H1 (cell line): ENCODE measurements around the gene PTK6. TPM values are rescaled to one million over a fixed set of nuclear protein-coding genes. Genes with fewer than 3 reads are reported as not detected.

Experiments
- CTCF ChIA-PET: fragments of 300-600 bp; sonication (Branson Sonifier 250); formaldehyde crosslinking; loops from one replicate; lab custom pipeline; 2021; ENCODE audit not compliant: partially characterized antibody; lab: Charles Lee
- POLR2A ChIA-PET: fragments of 300-600 bp; sonication (Branson Sonifier 250); formaldehyde crosslinking; loops from one replicate; lab custom pipeline; 2021; ENCODE audit warnings: inconsistent platforms; ENCODE audit not compliant: partially characterized antibody; lab: Charles Lee
- DNase-seq, 2 experiments: peaks; one replicate each; pipeline versions ENCODE4 v3.0.0 to v3.0.0-alpha.2; 2010 to 2022; ENCODE audit warnings: low spot score in 2 of 2, low read depth in 1 of 2, mixed read lengths in 1 of 2
- FAIRE-seq: peaks from 2 replicates; lab custom pipeline; 2011; peaks lifted over from hg19 to GRCh38; lab: Jason Lieb, UNC
- H2AFZ ChIP-seq: 2 replicates; pipeline ENCODE4 v1.8.1; 2012; ENCODE audit warnings: low read length, inconsistent platforms
- H2AK5ac ChIP-seq: 2 replicates; pipeline ENCODE4 v1.6.1; 2013; ENCODE audit warnings: low read depth, low read length
- H2BK120ac ChIP-seq: replicated peaks from 2 replicates; pipeline ENCODE3; 2013; ENCODE audit warnings: low read depth, low read length, inconsistent platforms
- H2BK12ac ChIP-seq: 2 replicates; pipeline ENCODE4 v1.6.1; 2013; ENCODE audit warnings: low read depth, low read length
- H2BK15ac ChIP-seq: 2 replicates; pipeline ENCODE4 v1.6.1; 2013; ENCODE audit warnings: low read length
- H2BK20ac ChIP-seq: 2 replicates; pipeline ENCODE4 v1.6.1; 2013; ENCODE audit warnings: low read length
- H2BK5ac ChIP-seq: 2 replicates; pipeline ENCODE4 v1.6.1; 2013; ENCODE audit warnings: low read depth, low read length
- H3K14ac ChIP-seq: 2 replicates; pipeline ENCODE4 v1.6.1; 2013; ENCODE audit warnings: inconsistent platforms; ENCODE audit not compliant: insufficient read length
- H3K18ac ChIP-seq: 2 replicates; pipeline ENCODE4 v1.6.1; 2013; ENCODE audit warnings: low read length; ENCODE audit errors: extremely low read depth
- H3K23ac ChIP-seq: 2 replicates; pipeline ENCODE4 v1.6.1; 2013; ENCODE audit warnings: inconsistent platforms; ENCODE audit not compliant: insufficient read length
- H3K23me2 ChIP-seq: 2 replicates; pipeline ENCODE4 v1.6.1; 2013; ENCODE audit warnings: low read depth, low read length
- H3K27ac ChIP-seq: 2 replicates; pipeline ENCODE4 v1.6.1; 2011; ENCODE audit warnings: low read depth, low read length, inconsistent platforms
- H3K27me3 ChIP-seq, 4 experiments: replicated peaks in 1 of 4; 1 replicate in 1 of 4; 2 replicates in 3 of 4; pipeline versions ENCODE4 v1.6.1 to v1.8.1; 2011 to 2013; ENCODE audit warnings: low read length in 3 of 4, mild to moderate bottlenecking in 3 of 4, inconsistent platforms in 2 of 4, mixed read lengths in 2 of 4, moderate library complexity in 1 of 4; ENCODE audit not compliant: control insufficient read depth in 3 of 4, insufficient read depth in 3 of 4; ENCODE audit errors: extremely low read depth in 1 of 4
- H3K36me3 ChIP-seq, 4 experiments: 2 replicates each; pipeline versions ENCODE4 v1.6.1 to v1.8.1; 2011 to 2013; ENCODE audit warnings: mild to moderate bottlenecking in 4 of 4, low read length in 3 of 4, moderate library complexity in 2 of 4, control low read depth in 1 of 4, inconsistent platforms in 1 of 4; ENCODE audit not compliant: insufficient read depth in 4 of 4, control insufficient read depth in 2 of 4
- H3K4ac ChIP-seq: replicated peaks from 2 replicates; pipeline ENCODE3; 2013; ENCODE audit warnings: low read length, low read depth, mixed read lengths, inconsistent platforms; ENCODE audit not compliant: insufficient read length
- H3K4me1 ChIP-seq, 4 experiments: replicated peaks in 1 of 4; 1 replicate in 1 of 4; 2 replicates in 3 of 4; pipeline versions ENCODE4 v1.6.1 to v1.8.1; 2011 to 2013; ENCODE audit warnings: low read length in 3 of 4, inconsistent platforms in 2 of 4, mixed read lengths in 1 of 4; ENCODE audit not compliant: insufficient read depth in 4 of 4, control insufficient read depth in 3 of 4
- H3K4me2 ChIP-seq, 2 experiments: 2 replicates each; pipeline versions ENCODE4 v1.6.1 to v1.8.1; 2011 to 2013; ENCODE audit warnings: low read depth in 2 of 2, low read length in 2 of 2, control low read depth in 1 of 2, inconsistent platforms in 1 of 2, mild to moderate bottlenecking in 1 of 2; ENCODE audit not compliant: insufficient read depth in 1 of 2
- H3K4me3 ChIP-seq, 4 experiments: fragments of 200-600, 300-600 bp in 1 of 4; sonication (generic), shearing (Covaris generic), sonication (Bioruptor Twin) in 1 of 4; 2 replicates each; pipeline versions ENCODE4 v1.5.1 to v1.8.1; 2011 to 2016; ENCODE audit warnings: low read length in 4 of 4, low read depth in 3 of 4, control low read depth in 2 of 4, inconsistent platforms in 2 of 4, mild to moderate bottlenecking in 2 of 4, mixed read lengths in 1 of 4, moderate library complexity in 1 of 4; ENCODE audit not compliant: insufficient read depth in 2 of 4; ENCODE audit errors: extremely low read depth in 1 of 4
- H3K56ac ChIP-seq: replicated peaks from 2 replicates; pipeline ENCODE3; 2013; ENCODE audit warnings: low read depth, mild to moderate bottlenecking, mixed read lengths, low read length, inconsistent platforms; ENCODE audit not compliant: insufficient read length
- H3K79me1 ChIP-seq: 2 replicates; pipeline ENCODE4 v1.6.1; 2013; ENCODE audit warnings: low read depth, low read length, control low read depth
- H3K79me2 ChIP-seq, 2 experiments: 2 replicates each; pipeline versions ENCODE4 v1.6.1 to v1.8.1; 2012 to 2013; ENCODE audit warnings: low read length in 2 of 2, mild to moderate bottlenecking in 2 of 2, inconsistent platforms in 1 of 2; ENCODE audit not compliant: insufficient read depth in 2 of 2, control insufficient read depth in 1 of 2
- H3K9ac ChIP-seq, 4 experiments: replicated peaks in 1 of 4; 1 replicate in 1 of 4; 2 replicates in 3 of 4; pipeline versions ENCODE4 v1.6.1 to v1.8.1; 2011 to 2013; ENCODE audit warnings: low read depth in 3 of 4, low read length in 3 of 4, control low read depth in 2 of 4, mild to moderate bottlenecking in 2 of 4, moderate library complexity in 2 of 4, inconsistent platforms in 1 of 4; ENCODE audit errors: extremely low read depth in 1 of 4
- H3K9me3 ChIP-seq, 2 experiments: 2 replicates each; pipeline versions ENCODE4 v1.6.1 to v1.8.1; 2012 to 2013; ENCODE audit warnings: mild to moderate bottlenecking in 2 of 2, moderate library complexity in 2 of 2, control low read depth in 1 of 2, inconsistent platforms in 1 of 2, low read depth in 1 of 2, low read length in 1 of 2, mixed read lengths in 1 of 2; ENCODE audit not compliant: insufficient read depth in 2 of 2
- H4K20me1 ChIP-seq, 2 experiments: replicated peaks in 1 of 2; 2 replicates each; pipeline versions ENCODE3 to v1.8.1; 2011 to 2013; ENCODE audit warnings: inconsistent platforms in 2 of 2, low read length in 2 of 2, mild to moderate bottlenecking in 1 of 2; ENCODE audit not compliant: insufficient read depth in 2 of 2, control insufficient read depth in 1 of 2
- H4K5ac ChIP-seq: 2 replicates; pipeline ENCODE4 v1.6.1; 2013; ENCODE audit warnings: low read length, low read depth, mixed read lengths, inconsistent platforms; ENCODE audit not compliant: insufficient read length
- H4K8ac ChIP-seq: 2 replicates; pipeline ENCODE4 v1.8.0; 2013; ENCODE audit warnings: mild to moderate bottlenecking, moderate library complexity, low read length, inconsistent platforms; ENCODE audit not compliant: insufficient read depth; ENCODE audit errors: extremely low read depth
- H4K91ac ChIP-seq: replicated peaks from 2 replicates; pipeline ENCODE3; 2013; ENCODE audit warnings: low read length, mixed read lengths, inconsistent platforms; ENCODE audit not compliant: insufficient read length
- ASH2L ChIP-seq: fragments of 200-600, 300-600 bp; sonication (generic); IDR thresholded peaks from one replicate; pipeline ENCODE4 v1.7.1; 2017; ENCODE audit warnings: low read length
- GTF2F1 ChIP-seq: IDR thresholded peaks from 2 replicates; pipeline ENCODE4 v1.6.1; 2012; ENCODE audit warnings: low read depth, low read length, improper control_type of control experiment, borderline replicate concordance
- HDAC2 ChIP-seq, 2 experiments: fragments of 300-600 bp in 1 of 2; sonication (generic) in 1 of 2; IDR thresholded peaks; 2 replicates each; pipeline ENCODE4 v1.6.1; 2011 to 2012; ENCODE audit warnings: low read depth in 2 of 2, low read length in 2 of 2, mild to moderate bottlenecking in 2 of 2, moderate library complexity in 2 of 2, borderline replicate concordance in 1 of 2, inconsistent platforms in 1 of 2
- KDM1A ChIP-seq: fragments of 200-600, 300-600 bp; sonication (generic); IDR thresholded peaks from 2 replicates; pipeline ENCODE4 v1.7.1; 2016; ENCODE audit warnings: mild to moderate bottlenecking, low read length, borderline replicate concordance
- KDM5A ChIP-seq: fragments of 200-600 bp; IDR thresholded peaks from 2 replicates; pipeline ENCODE4 v1.7.1; 2012; ENCODE audit warnings: mild to moderate bottlenecking, low read length, inconsistent platforms, mixed read lengths
- MAX ChIP-seq: IDR thresholded peaks from 2 replicates; pipeline ENCODE4 v1.6.1; 2012; ENCODE audit warnings: inconsistent platforms
- NRF1 ChIP-seq: IDR thresholded peaks from 2 replicates; pipeline ENCODE4 v1.6.1; 2011; ENCODE audit warnings: mild to moderate bottlenecking, low read depth, low read length, improper control_type of control experiment
- POU5F1 ChIP-seq: IDR thresholded peaks from 2 replicates; pipeline ENCODE4 v1.6.1; 2011; ENCODE audit warnings: low read depth, mild to moderate bottlenecking, low read length, moderate library complexity
- SIRT6 ChIP-seq: IDR thresholded peaks from one replicate; pipeline ENCODE4 v1.7.1; 2012; ENCODE audit warnings: low read length, inconsistent platforms
- SP2 ChIP-seq: IDR thresholded peaks from 2 replicates; pipeline ENCODE4 v1.6.1; 2012; ENCODE audit warnings: mild to moderate bottlenecking, low read length, inconsistent platforms
- SUZ12 ChIP-seq: fragments of 200-600 bp; sonication (generic); IDR thresholded peaks from 2 replicates; pipeline ENCODE4 v1.6.1; 2012; ENCODE audit warnings: mild to moderate bottlenecking, inconsistent platforms, low read length, moderate library complexity, mixed read lengths
- WGBS, 2 experiments: shearing (Covaris generic) in 1 of 2; methylation state at CpG; one replicate each; pipeline versions ENCODE4 v1.1.6 to v1.1.7; 2013 to 2015; ENCODE audit warnings: low lambda C conversion rate in 2 of 2, mixed read lengths in 2 of 2, inconsistent platforms in 1 of 2, low coverage in 1 of 2, missing lambda C conversion rate in 1 of 2; ENCODE audit not compliant: insufficient replicate concordance in 2 of 2, insufficient coverage in 1 of 2, insufficient read length in 1 of 2; ENCODE audit errors: extremely low coverage in 1 of 2, missing lambda C conversion rate in 1 of 2; 5-methylcytosine and 5-hydroxymethylcytosine counted together
- polyA plus RNA-seq, 7 experiments: library from polyadenylated mRNA; depleted of rRNA in 3 of 7; stranded (reverse) in 5 of 7; unstranded in 2 of 7; fragments of >200 nt in 5 of 7; fragments of 200-250 nt in 2 of 7; gene quantifications; 1 replicate in 5 of 7; 2 replicates in 1 of 7; 4 replicates in 1 of 7; pipeline versions ENCODE4 v1.2.1 to v1.2.3, GENCODE V29; 2011 to 2013; ENCODE audit warnings: missing spikeins in 2 of 7, mixed read lengths in 2 of 7
- total RNA-seq: library from RNA; stranded (reverse); fragmentation: NEBNext Ultra II Directional; extraction: Animal tissue kit (Norgen Biotek cat#: 25700); gene quantifications from 2 replicates; pipeline ENCODE4 v1.2.1, GENCODE V29; 2021

Gene PTK6
- total and polyA plus RNA-seq, 2 of the 8 experiments (the other 6 are each of a cell fraction or from before 2014, with no cell fraction given), result 0.12 to 0.19 TPM

GRCh38 chr20:63541371-63541770, 4.2 kb upstream of the PTK6 start:
- H3K79me2 ChIP-seq, result no peaks in the 10 kb centered on the region
- no peak overlapping the region for H4K8ac ChIP-seq
- H3K23me2 ChIP-seq, result no peaks in the 10 kb centered on the region
- no peak overlapping the region for H3K18ac ChIP-seq
- no peak overlapping the region for H4K5ac ChIP-seq
- H3K27me3 ChIP-seq, result no peaks in the 10 kb centered on the region
- no peaks in the 10 kb centered on the region for H3K79me1 ChIP-seq
- no peak overlapping the region for H3K4me2 ChIP-seq
- H4K20me1 ChIP-seq, result no peaks in the 10 kb centered on the region
- no peak overlapping the region for H2AK5ac ChIP-seq
- DNase-seq (no peak), FAIRE-seq (no peak)
- no peak overlapping the region for H3K14ac ChIP-seq
- no peak overlapping the region for H2AFZ ChIP-seq
- no peak overlapping the region for H4K91ac ChIP-seq
- H2BK15ac ChIP-seq, result no peak overlapping the region
- H3K9ac ChIP-seq, result no peak overlapping the region
- H3K56ac ChIP-seq, result no peak overlapping the region
- no peaks in the 10 kb centered on the region for H3K9me3 ChIP-seq
- H2BK12ac ChIP-seq, result no peak overlapping the region
- H2BK20ac ChIP-seq, result no peak overlapping the region
- H2BK120ac ChIP-seq, result no peak overlapping the region
- 90% methylated on average over 23 of the region's 28 CpGs; no CpG with 5 or more reads in 1 of the 2 experiments for WGBS, 2 experiments
- CTCF ChIA-PET, result interaction anchor here (0.6 to 1.8 kb wide), 6 partner anchors 10 to 69 kb away, joined by 3 to 5 read pairs (median 4); no protein-coding TSS in a partner anchor
- peaks cover 0 to 10% (median 0%) of the 10 kb centered on the region in 4 experiments; a peak in 4 of 7 replicates for H3K4me1 ChIP-seq
- no peak overlapping the region for H2BK5ac ChIP-seq
- H3K4ac ChIP-seq, result no peak overlapping the region
- no peak overlapping the region for H3K23ac ChIP-seq
- no peak overlapping the region for H3K4me3 ChIP-seq
- no peaks in the 10 kb centered on the region for H3K36me3 ChIP-seq
- POLR2A ChIA-PET, result interaction anchor here (1.3 to 2.3 kb wide), 2 partner anchors 11 to 196 kb away, joined by 3 to 7 read pairs; no protein-coding TSS in a partner anchor
- no peak overlapping the region for H3K27ac ChIP-seq
- TF ChIP-seq MAX, result no peak
- no peak for TF ChIP-seq NRF1
- no peak for TF ChIP-seq HDAC2 (IDR thresholded peaks at IDR 0.05; ENCODE audit: borderline replicate concordance in 1 of 2, low read depth in 2 of 2, low read length in 2 of 2)
- no peak for TF ChIP-seq KDM1A
- no peak for TF ChIP-seq SUZ12
- TF ChIP-seq GTF2F1, result no peak
- no peak for TF ChIP-seq SIRT6
- TF ChIP-seq KDM5A, result no peak
- TF ChIP-seq ASH2L, result no peak
- no peak for TF ChIP-seq POU5F1
- TF ChIP-seq SP2, result no peak
